ENCODE results near the gene ZNF30.

ZNF30 gene

DNA sequence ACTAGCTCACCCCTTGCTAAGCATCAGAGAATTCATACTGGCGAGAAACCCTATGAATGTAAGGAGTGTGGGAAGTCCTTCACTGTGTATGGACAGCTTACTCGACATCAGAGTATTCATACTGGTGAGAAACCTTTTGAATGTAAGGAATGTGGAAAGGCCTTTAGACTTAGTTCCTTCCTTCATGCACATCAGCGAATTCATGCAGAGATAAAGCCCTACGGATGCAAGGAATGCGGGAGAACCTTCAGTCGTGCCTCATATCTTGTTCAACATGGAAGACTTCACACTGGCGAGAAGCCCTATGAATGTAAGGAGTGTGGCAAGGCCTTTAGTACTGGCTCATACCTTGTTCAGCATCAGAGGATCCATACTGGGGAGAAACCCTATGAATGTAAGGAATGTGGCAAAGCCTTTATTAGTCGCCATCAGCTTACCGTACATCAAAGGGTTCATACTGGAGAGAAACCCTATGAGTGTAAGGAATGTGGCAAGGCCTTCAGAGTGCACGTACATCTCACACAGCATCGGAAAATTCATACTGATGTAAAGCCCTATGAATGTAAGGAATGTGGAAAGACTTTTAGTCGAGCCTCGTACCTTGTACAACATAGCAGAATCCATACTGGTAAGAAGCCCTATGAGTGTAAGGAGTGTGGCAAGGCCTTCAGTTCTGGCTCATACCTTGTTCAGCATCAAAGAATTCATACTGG lies 17.3 kb downstream of the ZNF30 start:
- no peaks in the 10 kb centered on the region for H3K9me3 ChIP-seq (ENCODE audit: severe bottlenecking)
- TF ChIP-seq, protein P1, sequence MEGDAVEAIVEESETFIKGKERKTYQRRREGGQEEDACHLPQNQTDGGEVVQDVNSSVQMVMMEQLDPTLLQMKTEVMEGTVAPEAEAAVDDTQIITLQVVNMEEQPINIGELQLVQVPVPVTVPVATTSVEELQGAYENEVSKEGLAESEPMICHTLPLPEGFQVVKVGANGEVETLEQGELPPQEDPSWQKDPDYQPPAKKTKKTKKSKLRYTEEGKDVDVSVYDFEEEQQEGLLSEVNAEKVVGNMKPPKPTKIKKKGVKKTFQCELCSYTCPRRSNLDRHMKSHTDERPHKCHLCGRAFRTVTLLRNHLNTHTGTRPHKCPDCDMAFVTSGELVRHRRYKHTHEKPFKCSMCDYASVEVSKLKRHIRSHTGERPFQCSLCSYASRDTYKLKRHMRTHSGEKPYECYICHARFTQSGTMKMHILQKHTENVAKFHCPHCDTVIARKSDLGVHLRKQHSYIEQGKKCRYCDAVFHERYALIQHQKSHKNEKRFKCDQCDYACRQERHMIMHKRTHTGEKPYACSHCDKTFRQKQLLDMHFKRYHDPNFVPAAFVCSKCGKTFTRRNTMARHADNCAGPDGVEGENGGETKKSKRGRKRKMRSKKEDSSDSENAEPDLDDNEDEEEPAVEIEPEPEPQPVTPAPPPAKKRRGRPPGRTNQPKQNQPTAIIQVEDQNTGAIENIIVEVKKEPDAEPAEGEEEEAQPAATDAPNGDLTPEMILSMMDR (IDR thresholded peaks at IDR 0.05; ENCODE audit: poor library complexity, severe bottlenecking), result no peak
- ATAC-seq (ENCODE audit: low read depth) (no peak), DNase-seq (ENCODE audit: low spot score) (no peak)
- H3K27me3 ChIP-seq (ENCODE audit: insufficient read depth, poor library complexity, severe bottlenecking), result no peaks in the 10 kb centered on the region
- H3K4me3 ChIP-seq (ENCODE audit: severe bottlenecking), result no peak overlapping the region
- H3K27ac ChIP-seq (ENCODE audit: poor library complexity, severe bottlenecking), result no peak overlapping the region
- no peaks in the 10 kb centered on the region for H3K4me1 ChIP-seq (ENCODE audit: insufficient read depth, poor library complexity, severe bottlenecking)
- peaks cover 6% of the 10 kb centered on the region; the same call in 1 of the 2 replicates for H3K36me3 ChIP-seq (ENCODE audit: low read depth)

DNA sequence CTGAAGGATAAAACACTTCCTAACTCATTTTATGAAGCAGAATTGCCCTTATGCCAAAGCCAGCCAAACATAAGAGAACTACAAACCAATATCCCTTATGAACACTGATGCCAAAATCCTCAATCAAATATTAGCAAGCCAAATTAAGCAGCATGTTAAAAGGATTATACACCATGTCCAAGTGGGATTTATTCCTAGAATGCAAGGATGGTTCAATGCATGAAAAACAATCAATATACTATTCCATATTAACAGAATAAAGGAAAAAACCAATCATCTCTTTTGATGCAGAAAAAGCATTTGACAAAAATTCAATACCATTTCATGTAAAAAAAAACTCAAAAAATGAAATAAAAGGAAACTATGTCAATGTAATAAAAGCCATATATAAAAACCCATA lies 26.4 kb downstream of the ZNF30 start:
- Histone ChIP-seq H3K27me3 (ENCODE audit: insufficient read depth, poor library complexity, severe bottlenecking) (no peaks in the 10 kb centered on the region), H3K27ac (ENCODE audit: poor library complexity, severe bottlenecking) (no peak overlapping the region), H3K36me3 (ENCODE audit: low read depth) (peaks cover 12% of the 10 kb centered on the region), H3K4me1 (ENCODE audit: insufficient read depth, poor library complexity, severe bottlenecking) (no peaks in the 10 kb centered on the region), H3K4me3 (ENCODE audit: severe bottlenecking) (no peak overlapping the region), H3K9me3 (ENCODE audit: severe bottlenecking) (peaks cover 16% of the 10 kb centered on the region)
- no peak for ATAC-seq (ENCODE audit: low read depth)
- TF ChIP-seq, protein P1 (IDR thresholded peaks at IDR 0.05; ENCODE audit: poor library complexity, severe bottlenecking), result no peak
- DNase-seq (ENCODE audit: low spot score), result no peak

DNA sequence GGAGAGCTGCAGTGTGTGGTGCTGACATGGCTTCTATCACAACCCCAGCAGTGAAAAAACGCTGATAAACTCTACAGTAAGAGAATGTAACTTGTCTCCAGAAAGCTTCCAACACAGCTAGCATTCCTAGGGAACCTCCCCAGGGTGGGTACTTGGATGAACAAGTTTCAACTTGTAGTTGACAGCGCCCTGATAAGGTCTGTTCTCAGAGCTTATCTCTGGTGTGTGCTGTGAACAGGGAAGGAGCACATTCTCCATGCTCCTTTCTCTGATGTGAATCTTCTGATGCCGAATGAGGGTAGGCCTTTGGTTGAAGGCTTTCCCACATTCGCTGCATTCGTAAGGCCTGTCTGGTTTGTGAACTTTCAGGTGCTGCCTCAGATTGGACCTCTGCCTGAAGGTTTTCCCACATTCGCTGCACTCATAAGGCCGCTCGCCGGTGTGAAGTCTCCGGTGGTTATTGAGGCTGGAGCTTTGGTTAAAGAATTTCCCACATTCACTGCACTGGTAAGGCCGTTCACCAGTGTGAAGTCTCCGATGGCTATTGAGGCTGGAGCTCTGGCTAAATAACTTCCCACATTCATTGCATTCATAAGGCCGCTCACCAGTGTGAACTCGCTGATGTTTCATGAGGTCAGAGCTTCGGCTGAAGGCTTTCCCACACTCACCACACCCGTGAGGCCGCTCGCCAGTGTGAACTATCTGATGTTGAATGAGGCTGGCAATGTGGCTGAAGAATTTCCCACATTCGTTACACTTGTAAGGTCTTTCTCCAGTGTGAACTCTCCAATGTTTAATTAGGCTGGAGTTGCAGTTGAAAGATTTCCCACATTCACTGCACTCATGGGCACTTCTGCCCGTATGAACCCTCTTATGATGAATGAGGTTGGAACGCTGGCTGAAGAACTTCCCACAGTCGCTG lies 31.4 kb downstream of the ZNF30 start:
- ATAC-seq (ENCODE audit: low read depth), result no peak
- Histone ChIP-seq H3K36me3 (ENCODE audit: low read depth) (peaks cover 38% of the 10 kb centered on the region), H3K27ac (ENCODE audit: poor library complexity, severe bottlenecking) (no peak overlapping the region), H3K4me3 (ENCODE audit: severe bottlenecking) (no peak overlapping the region), H3K9me3 (ENCODE audit: severe bottlenecking) (peaks cover 24% of the 10 kb centered on the region), H3K4me1 (ENCODE audit: insufficient read depth, poor library complexity, severe bottlenecking) (peaks cover 8% of the 10 kb centered on the region), H3K27me3 (ENCODE audit: insufficient read depth, poor library complexity, severe bottlenecking) (no peaks in the 10 kb centered on the region)
- TF ChIP-seq, protein P1 (IDR thresholded peaks at IDR 0.05; ENCODE audit: poor library complexity, severe bottlenecking), result no peak
- no peak for DNase-seq (ENCODE audit: low spot score)

DNA sequence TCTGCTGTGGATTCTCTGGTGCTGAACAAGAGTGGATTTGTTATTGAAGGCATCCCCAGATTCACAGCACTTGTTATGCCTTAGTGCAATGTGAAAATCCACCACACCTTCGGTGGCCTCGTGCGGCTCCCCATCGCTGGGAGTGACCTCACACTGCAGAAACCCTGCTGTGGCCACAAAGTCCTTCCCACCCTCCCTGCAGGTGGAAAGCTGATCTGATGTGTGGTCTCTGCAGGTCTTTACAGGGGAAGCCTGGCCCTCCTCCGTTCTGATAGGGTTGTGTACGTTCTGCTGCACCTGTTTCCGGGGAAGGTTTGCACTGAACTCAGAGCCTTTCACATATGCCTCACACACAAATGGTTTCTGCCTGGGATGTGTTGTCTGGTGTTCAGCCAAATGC lies 32.3 kb downstream of the ZNF30 start:
- peaks cover 38% of the 10 kb centered on the region for H3K36me3 ChIP-seq (ENCODE audit: low read depth)
- ATAC-seq (ENCODE audit: low read depth) (no peak), DNase-seq (ENCODE audit: low spot score) (no peak)
- peaks cover 22% of the 10 kb centered on the region for H3K9me3 ChIP-seq (ENCODE audit: severe bottlenecking)
- no peak overlapping the region for H3K27ac ChIP-seq (ENCODE audit: poor library complexity, severe bottlenecking)
- TF ChIP-seq, protein P1 (IDR thresholded peaks at IDR 0.05; ENCODE audit: poor library complexity, severe bottlenecking), result no peak
- H3K4me1 ChIP-seq (ENCODE audit: insufficient read depth, poor library complexity, severe bottlenecking), result peaks cover 9% of the 10 kb centered on the region
- no peaks in the 10 kb centered on the region for H3K27me3 ChIP-seq (ENCODE audit: insufficient read depth, poor library complexity, severe bottlenecking)
- no peak overlapping the region for H3K4me3 ChIP-seq (ENCODE audit: severe bottlenecking)
